NCI-H2107 treated with DMSO at 0.1 percent for 48 hours (cell line): Measurements from ENCODE around the gene JCAD.

Experiments
- DNase-seq: peaks from one replicate; lab custom pipeline; 2025; ENCODE audit not compliant: unreplicated experiment; lab: John Stamatoyannopoulos, UW

Gene JCAD

GRCh38 chr10:30073045-30073766 lies 13.8 kb upstream of the JCAD start:
- DNase-seq: no peak

- no peak for DNase-seq
These were observed 12.7 kb upstream of the JCAD start for GRCh38 chr10:30072068-30072467.

DNA sequence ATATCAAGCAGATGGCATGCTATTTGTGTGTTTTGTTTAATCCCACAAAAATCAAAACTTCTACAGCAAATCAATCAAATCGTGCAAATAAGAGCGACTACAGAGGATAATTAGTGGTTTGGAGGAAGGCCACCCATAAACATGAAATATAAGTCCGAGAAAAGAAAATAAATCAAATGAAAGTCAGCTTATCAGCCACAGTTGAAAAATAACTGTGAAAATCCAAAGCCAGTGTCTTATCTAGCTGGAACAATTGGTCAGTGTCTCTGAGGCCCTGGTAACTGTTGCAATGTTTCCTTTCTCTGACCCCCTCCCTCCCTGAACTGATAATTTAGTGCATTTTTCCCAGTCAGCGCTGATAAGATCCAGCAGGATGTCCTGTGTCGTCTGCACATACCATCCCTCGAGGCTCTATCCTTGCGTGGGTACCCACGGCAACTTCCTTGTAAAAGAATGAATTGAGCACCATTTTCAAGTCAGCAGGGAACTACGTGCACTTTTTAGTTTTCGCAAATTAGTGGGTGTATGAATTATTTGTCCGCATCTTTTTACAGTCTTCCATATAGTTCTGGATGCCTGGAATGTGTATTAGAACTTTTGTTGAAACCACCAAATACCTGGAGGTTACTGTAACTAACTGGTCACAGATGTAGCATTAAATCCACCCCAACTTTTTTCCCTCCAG lies 10.8 kb upstream of the JCAD start:
- no peak for DNase-seq

GRCh38 chr10:30068492-30069223 lies 9.3 kb upstream of the JCAD start:
- no peak for DNase-seq

- no peak for DNase-seq
These were observed 3.7 kb upstream of the JCAD start for GRCh38 chr10:30063099-30063498.

DNA sequence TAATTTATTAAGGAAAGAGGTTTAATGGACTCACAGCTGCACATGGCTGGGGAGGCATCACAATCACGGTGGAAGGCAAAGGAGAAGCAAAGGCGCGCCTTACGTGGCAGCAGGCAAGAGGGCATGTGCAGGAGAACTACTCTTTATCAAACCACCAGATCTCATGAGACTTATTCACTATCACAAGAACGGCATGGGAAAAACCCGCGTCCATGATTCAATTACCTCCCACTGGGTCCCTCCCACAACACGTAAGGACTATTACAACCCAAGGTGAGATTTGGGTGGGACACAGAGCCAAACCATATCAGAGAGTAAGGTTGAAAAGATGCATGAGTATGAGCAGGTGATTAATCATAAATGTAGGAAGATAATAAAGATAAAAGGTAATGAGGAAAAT lies 3.2 kb upstream of the JCAD start:
- no peak for DNase-seq

GRCh38 chr10:30062090-30062489 lies 2.7 kb upstream of the JCAD start:
- DNase-seq: no peak

DNA sequence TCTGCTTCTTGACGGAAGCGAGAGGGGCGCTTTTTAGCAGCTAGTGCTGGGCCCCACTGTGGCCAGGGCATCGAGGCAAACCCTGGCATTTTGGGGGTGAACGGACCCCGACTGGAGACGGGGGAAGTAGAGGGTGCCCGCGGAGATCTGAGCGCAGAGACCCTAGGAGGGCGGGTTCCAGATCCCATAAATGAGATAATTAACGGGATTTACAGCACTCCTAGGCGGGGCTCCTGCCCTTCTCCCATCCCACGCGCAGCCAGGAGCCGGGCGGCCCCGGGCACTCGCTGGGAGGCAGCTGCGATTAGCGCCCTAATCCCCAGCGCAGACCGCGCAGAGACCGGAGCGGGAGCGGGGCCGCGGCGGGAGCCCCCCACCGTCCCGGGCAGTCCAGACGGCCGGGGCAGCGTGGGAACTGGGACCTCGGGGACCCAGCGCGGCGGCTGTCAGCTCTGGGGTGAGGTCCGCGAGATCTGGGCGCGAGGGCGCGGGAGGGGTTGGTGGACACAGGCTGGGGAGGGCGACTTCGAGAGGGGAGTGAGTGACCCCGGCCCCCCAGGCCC lies 735 bp downstream of the JCAD start:
- no peak for DNase-seq

- no peak for DNase-seq
These were observed 1.4 kb downstream of the JCAD start for GRCh38 chr10:30057894-30058556.

GRCh38 chr10:30057421-30057841 lies 2.0 kb downstream of the JCAD start:
- no peak for DNase-seq

DNA sequence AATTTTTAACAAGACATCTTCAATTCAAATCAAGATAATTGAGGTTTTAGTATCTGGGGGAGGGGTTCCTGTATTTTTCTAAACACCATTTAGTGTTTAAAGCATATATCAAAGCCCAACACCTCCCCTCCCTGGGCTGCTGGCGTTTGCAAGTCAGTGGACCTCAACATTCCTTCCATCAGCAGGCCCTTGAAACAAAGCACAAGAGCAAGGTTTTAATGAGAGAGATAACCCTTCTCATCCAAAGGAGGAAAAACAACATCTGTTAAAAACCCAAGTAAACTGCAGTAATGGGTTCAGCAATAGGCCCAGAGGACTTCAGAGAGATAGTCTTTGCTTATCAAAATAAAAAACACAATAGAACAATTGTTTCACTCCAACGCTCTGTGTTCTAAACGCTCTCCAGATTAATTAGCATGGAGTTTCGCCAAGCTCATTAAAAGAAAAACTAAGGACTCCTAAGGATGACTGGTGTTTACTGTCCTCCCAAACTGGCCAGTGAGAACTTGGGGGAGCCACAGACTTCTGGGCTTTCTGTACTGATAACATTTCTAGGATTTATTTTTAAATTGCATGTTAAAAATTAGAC lies 2.5 kb downstream of the JCAD start:
- no peak for DNase-seq

DNA sequence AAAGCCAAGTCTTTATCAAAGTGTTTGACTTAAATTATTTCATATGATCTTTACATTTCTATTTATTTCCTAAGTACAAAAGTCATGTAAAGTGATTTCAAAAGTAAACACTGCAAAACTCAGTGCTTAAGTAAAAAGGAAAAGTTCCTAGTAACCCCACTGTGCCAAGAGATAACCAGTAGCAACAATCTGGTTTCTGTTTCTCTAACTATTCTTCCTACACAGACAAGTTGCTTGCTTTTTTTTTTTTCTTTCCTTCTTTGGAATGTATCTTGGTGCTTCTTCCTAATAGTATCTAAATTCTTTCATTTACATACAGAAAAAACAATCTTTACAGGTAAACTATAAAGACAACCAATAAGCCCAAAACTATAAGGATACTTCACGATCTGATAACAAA lies 3.1 kb downstream of the JCAD start:
- no peak for DNase-seq

DNA sequence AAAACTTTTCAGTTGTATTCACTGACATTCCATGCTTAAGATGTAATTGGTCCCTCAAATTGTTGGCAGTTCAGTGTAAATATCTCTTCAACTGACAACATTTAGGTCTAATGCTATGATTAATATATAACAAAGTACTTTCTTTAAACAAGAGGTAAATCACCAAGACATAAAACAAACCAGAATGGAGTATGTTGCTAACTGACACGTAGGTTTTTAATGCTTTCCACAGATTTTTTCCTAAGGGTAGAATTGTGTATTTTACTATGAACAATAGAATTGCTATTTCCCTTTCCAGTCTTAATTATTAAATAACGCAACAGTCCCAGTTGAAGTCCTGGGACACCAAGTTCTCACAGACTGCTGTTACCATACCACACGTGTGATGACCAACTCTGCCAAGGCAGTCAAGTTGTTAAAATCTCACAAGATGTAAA lies 4.1 kb downstream of the JCAD start:
- no peak for DNase-seq

DNA sequence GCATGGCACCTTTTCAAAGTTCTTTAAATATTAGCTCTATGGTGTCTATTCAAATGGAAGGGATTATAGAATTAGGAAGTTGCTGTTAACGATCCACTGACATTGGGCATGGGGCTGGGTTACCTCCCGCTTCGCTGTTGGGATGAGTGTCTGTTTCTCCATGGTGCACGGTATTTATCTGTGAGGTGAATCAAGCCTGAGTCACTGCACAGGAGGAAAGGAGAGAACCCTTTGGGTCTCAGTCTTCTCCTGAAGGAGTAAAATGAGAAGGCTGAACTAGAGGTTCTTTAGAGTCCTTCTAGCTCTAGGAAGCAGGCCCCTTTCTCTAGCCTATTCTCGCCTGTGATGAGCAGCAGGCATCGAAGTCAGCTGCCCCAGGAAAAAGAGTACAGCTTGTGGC lies 7.3 kb downstream of the JCAD start:
- DNase-seq: no peak

DNA sequence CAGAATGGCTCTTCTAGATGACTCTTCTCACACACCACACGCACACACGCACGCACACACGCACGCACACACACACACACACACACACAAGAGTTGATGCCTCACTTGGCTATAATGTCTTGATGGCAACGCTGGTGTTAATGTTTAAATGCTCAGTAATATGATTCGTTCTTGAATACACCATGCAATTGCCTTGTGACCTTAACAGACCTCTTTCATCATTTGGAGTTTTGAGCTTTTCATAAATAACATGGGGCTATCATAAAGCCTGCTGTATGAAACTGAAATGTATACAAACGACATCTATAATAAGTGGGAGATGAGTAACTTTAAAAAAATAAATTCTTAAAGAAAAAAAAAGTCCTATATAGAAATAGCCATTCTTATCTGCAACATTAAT lies 8.2 kb downstream of the JCAD start:
- no peak for DNase-seq

DNA sequence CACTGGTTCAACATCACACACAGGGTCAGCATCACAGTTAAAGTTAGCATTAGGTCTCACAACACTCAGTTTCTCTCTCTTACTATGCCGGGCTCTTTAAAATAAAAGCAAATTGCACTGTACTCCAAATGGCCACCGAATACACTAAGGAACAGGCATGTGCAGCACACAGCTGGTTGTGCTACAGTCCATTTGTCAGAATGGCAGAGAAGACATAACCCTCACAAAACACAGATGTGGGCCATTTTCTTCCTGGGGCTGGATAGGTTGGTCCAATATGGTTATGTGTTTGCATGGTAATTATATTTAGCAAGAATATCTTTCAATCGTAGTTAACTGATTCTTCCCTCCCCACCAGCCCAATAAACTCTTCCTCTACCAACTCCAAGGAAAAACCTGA lies 9.0 kb downstream of the JCAD start:
- DNase-seq: no peak

- no peak for DNase-seq
These were observed 10.4 kb downstream of the JCAD start for GRCh38 chr10:30048768-30049517.

DNA sequence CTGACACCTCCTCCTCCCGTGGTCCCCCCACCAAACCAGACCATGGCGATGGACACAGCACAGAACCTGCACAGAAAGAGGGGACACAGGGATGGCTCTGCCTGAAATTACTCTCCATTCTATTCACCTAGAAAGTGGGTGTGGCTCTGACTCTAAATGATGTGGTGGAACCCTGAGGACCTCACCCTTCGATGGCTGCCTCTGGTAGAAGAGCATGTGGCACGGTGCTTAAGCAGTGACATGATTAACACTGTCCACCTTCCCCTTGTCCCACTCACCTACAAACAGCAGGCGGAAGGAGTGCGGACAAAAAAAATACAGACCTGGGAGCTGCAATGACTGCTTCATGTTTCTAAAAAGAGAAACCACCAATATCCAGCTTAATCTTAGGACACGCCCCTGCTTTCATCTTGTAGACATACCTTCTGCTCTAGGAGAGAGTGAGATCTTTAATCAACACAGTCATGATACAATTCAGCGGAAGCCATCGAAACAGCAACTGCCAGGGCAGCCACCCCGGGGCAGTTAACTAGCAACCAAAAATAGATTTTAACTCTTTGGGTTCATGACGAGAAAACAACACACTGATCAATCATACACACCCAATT lies 11.4 kb downstream of the JCAD start:
- DNase-seq: no peak

GRCh38 chr10:30047430-30047829 lies 12.0 kb downstream of the JCAD start:
- DNase-seq: no peak

GRCh38 chr10:30046476-30046875 lies 12.9 kb downstream of the JCAD start:
- no peak for DNase-seq
